T-helper 9 cell (primary cell): ENCODE results near the gene ZNF202.
"Not testable (repeated sequence)": the region's sequence is repeated elsewhere in the genome, so short reads cannot be mapped to it uniquely, and the experiment has no call there.

Experiments used
- DNase-seq: peaks from one replicate; pipeline ENCODE4 v3.0.0-alpha.2; 2020
- total RNA-seq, 2 donors: gene quantifications; one replicate each; lab custom pipeline; 2026; lab: John Stamatoyannopoulos, UW

ZNF202 gene
- 12.1 to 41.4 reads per million in 2 donors for total RNA-seq

- DNase-seq = peak; percentile 87
These were observed at the start of gene ZNF202 for GRCh38 chr11:123741159-123742030. Gene ZNF202 (minus strand): TSS chr11:123741660. CDS start chr11:123730888, 10,772 bp downstream.

GRCh38 chr11:123783536-123783935 lies 42.1 kb upstream of the ZNF202 start:
- DNase-seq = no peak

GRCh38 chr11:123778511-123778910 lies 37.1 kb upstream of the ZNF202 start:
- no peak for DNase-seq

- DNase-seq = no peak
These were observed 34.5 kb upstream of the ZNF202 start for GRCh38 chr11:123775715-123776549.

- DNase-seq = no peak
These were observed 33.8 kb upstream of the ZNF202 start for GRCh38 chr11:123775289-123775688.

DNA sequence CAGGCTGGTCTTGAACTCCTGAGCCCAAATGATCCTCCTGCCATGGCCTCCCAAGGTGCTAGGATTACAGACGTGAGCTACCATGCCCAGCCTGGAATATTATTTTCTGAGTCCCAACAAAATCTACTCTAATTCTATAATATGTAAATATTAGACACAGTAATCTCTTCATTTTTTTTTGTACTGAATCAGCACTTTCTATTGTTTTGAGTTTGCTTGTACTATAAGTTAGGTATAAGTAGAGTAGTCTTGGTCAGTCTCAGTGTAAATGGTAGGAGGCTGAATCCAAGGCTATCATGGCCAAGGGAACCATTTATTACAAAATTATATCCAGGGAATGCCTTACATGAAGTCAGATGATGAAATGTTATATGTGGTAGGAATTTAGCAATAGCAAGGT lies 32.5 kb upstream of the ZNF202 start:
- DNase-seq = no peak

DNA sequence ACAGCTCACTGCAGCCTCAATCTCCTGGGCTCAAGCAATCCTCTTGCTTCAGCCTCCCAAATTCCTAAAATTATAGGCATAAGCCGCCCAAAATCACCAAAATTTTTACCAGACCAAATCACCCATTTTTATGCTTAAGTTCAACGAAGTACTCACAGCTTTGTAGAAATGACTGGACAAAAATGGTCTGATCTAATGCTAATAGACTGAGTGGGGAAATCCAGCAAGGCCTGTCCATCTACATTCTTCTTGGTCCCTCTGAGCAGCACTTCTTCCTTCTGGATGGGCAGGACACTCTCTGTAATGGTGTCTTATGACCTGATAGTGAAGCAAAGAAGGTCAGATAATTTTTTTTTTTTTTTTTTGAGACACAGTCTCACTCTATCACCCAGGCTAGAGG lies 31.6 kb upstream of the ZNF202 start:
- no peak for DNase-seq

DNA sequence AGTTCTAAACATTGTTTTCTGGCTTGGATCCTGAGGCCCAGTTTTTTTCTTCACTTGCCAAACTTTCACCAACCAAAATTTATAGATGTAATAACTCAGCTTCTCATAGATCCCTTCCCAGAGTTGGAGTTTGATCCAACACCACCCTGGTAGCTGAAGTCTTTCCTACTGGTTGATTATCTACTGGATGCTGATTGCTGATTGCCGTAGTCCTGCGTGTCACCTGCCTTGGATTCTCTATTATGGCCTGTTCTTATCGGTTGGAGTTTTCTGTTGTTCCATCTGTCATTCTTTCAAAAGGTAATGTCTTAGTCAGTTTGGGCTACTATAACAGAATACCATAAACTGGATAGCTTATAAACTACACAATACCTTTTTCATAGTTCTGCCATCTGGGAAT lies 30.2 kb upstream of the ZNF202 start:
- no peak for DNase-seq

GRCh38 chr11:123770712-123771111 lies 29.3 kb upstream of the ZNF202 start:
- DNase-seq = no peak

GRCh38 chr11:123765601-123766000 lies 24.1 kb upstream of the ZNF202 start:
- DNase-seq = no peak

DNA sequence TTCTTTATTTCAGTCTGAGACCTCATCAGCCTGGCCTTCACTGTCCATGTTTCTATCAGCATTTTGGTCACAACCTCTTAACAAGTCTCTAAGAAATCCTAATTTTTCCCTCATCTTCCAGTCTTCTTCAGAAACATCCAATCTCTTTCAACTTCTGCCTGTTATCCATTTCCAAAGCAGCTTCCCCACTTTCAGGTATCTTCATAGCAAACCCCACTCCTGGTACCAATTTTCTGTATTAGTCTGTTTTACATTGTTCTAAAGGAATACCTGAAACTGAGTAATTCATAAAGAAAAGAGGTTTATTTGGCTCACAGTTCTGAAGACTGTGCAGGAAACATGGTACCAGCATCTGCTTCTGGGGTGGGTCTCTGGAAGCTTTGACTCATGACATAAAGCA lies 21.0 kb upstream of the ZNF202 start:
- no peak for DNase-seq

- DNase-seq = no peak
These were observed 19.4 kb upstream of the ZNF202 start for GRCh38 chr11:123760894-123761293.

GRCh38 chr11:123757976-123758375 lies 16.5 kb upstream of the ZNF202 start:
- DNase-seq = no peak

GRCh38 chr11:123755813-123756212 lies 14.4 kb upstream of the ZNF202 start:
- no peak for DNase-seq

DNA sequence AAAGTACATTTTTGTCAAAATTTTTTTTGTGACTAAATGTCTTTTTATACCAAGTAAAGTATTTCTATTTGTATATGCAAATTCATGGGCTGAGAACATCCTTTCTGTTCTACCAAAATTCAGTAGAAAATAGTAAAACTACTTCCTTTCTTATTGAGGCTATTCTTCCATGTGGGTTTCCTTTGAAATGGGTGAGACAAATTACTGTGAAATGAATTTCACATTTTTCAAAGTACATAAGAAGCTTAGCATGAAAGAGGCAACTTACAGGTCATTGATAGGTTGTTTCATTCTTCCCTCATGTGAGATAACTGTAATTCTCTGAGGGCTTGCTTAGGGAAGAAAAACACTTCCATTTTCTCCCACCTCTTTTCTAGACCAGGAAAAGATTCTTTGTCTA lies 13.9 kb upstream of the ZNF202 start:
- DNase-seq = no peak

DNA sequence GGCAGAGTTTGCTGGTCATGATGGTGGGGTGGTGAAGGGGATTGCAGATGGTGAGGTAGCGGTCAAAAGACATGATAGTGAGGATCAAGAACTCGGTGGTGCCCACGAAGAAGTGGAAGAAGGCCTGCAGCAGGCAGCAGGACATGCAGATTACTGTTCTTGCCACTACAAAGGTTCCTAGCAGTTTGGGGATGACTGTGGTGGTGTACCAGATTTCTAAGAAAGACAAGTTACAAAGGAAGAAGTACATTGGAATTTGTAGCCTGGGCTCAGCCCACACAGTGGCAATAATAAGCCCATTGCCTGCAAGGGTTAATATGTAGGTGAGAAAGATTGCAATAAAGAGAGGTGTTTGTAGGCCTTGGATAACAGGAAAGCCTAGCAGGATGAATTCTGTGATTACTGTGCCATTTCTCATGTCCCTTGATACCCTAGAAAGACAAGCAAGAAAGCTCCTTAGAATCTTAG lies 12.7 kb upstream of the ZNF202 start, which contains the start of gene OR6X1:
OR6X1 (minus strand) TSS at position 418 of the 468 bp plus-strand sequence; CDS start at position 418, 0 bp downstream.
- DNase-seq = no peak

- DNase-seq = no peak
These were observed 11.7 kb upstream of the ZNF202 start for GRCh38 chr11:123753110-123753509.

GRCh38 chr11:123751781-123752180 lies 10.3 kb upstream of the ZNF202 start:
- no peak for DNase-seq

- not testable (repeated sequence) for DNase-seq
These were observed 6.9 kb upstream of the ZNF202 start for GRCh38 chr11:123748349-123748748.

DNA sequence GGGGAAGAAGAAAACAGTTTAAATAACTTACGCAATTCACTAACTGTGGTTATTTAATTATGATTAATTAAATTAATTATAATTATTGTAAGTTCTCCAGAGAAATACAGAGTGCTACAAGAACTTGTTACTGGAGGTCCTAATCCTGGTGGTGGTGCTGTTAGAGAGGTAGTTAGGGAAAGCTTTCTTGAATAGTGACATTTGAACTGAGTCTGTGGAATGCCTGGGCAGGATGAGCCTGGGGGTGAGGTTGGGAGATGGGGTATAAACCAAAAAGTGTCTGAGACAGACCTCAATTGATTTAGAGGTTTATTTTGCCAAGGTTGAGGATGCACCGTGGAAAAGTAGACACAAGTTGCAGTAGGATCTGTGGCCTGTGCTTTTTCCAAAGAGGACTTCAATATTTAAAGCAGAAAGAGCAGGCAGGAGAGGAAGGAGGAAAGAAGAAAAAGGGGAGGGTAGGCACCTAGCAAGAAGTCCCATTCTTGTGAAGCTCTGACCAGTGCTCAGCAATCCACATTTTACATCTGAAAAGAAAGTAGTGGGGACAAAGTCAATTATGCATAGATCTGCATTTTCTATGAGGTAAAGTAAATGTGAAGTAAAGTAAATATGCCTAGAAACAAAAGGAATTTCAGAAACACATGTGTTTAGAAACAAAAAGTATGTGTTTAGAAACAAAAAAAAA lies 4.4 kb upstream of the ZNF202 start:
- DNase-seq = no peak

GRCh38 chr11:123742724-123743120 lies 1.3 kb upstream of the ZNF202 start:
- no peak for DNase-seq

- DNase-seq = no peak
These were observed 717 bp upstream of the ZNF202 start for GRCh38 chr11:123742031-123742723.
